Measurements from ENCODE around the gene CCNK. TPM values are rescaled to one million over a fixed set of nuclear protein-coding genes. Genes with fewer than 3 reads are reported as not detected.

The CCNK gene
- total and polyA plus RNA-seq, 11 donors = 9.1 to 35.3 (median 29.3) TPM

- Histone ChIP-seq H3K4me3 (no peak overlapping the region), H3K27me3 (no peaks in the 10 kb centered on the region), H3K9me3 (no peaks in the 10 kb centered on the region), H3K36me3 (no peaks in the 10 kb centered on the region), H3K27ac (peak overlapping the region in 1 of 12 donors; percentile 75), H3K4me1 (peaks cover 0 to 72% (median 32%) of the 10 kb centered on the region in 12 donors)
- TF ChIP-seq CTCF (IDR thresholded peaks at IDR 0.05) (no peak), POLR2A (IDR thresholded peaks at IDR 0.05) (no peak)
- intact Hi-C loops (cut with DNase I) = no loop called here
- no peak for DNase-seq
- 89 to 95% (median 92%) methylated on average over 11 of the region's 11 CpGs for WGBS, 4 donors
- ATAC-seq = no peak
These were observed 69.3 kb downstream of the CCNK start for GRCh38 chr14:99550387-99550992.

GRCh38 chr14:99551034-99551922 is 70.1 kb downstream of the CCNK start:
- WGBS, 4 donors = 56 to 80% (median 76%) methylated on average over 11 of the region's 11 CpGs
- no peak for DNase-seq
- no peaks in the 10 kb centered on the region for H3K27me3 ChIP-seq
- intact Hi-C loops (cut with DNase I) = no loop called here
- no peak for ATAC-seq
- H3K27ac ChIP-seq = peak overlapping the region in 3 of 12 donors; percentile 74 to 83 (median 75)
- no peak for TF ChIP-seq CTCF (IDR thresholded peaks at IDR 0.05)
- TF ChIP-seq POLR2A (IDR thresholded peaks at IDR 0.05) = no peak
- H3K4me3 ChIP-seq = no peak overlapping the region
- H3K9me3 ChIP-seq = no peaks in the 10 kb centered on the region
- no peaks in the 10 kb centered on the region for H3K36me3 ChIP-seq
- peaks cover 0 to 68% (median 32%) of the 10 kb centered on the region in 12 donors for H3K4me1 ChIP-seq

- intact Hi-C loops (cut with DNase I) = no loop called here
- H3K36me3 ChIP-seq = no peaks in the 10 kb centered on the region
- H3K4me1 ChIP-seq = peaks cover 0 to 64% (median 32%) of the 10 kb centered on the region in 12 donors
- ATAC-seq = peak in 1 of 4 donors; percentile 6
- no peak overlapping the region for H3K4me3 ChIP-seq
- H3K27ac ChIP-seq = peak overlapping the region in 8 of 12 donors; percentile 25 to 83 (median 62)
- no peak for TF ChIP-seq CTCF (IDR thresholded peaks at IDR 0.05)
- TF ChIP-seq POLR2A (IDR thresholded peaks at IDR 0.05) = no peak
- H3K27me3 ChIP-seq = no peaks in the 10 kb centered on the region
- no peaks in the 10 kb centered on the region for H3K9me3 ChIP-seq
- 25 to 93% (median 73%) methylated on average over 1 to 9 of the region's 9 CpGs for WGBS, 4 donors
- DNase-seq = no peak
These were observed 70.9 kb downstream of the CCNK start for GRCh38 chr14:99552021-99552553.
